ENCODE data around the gene IMMP2L.

DNA sequence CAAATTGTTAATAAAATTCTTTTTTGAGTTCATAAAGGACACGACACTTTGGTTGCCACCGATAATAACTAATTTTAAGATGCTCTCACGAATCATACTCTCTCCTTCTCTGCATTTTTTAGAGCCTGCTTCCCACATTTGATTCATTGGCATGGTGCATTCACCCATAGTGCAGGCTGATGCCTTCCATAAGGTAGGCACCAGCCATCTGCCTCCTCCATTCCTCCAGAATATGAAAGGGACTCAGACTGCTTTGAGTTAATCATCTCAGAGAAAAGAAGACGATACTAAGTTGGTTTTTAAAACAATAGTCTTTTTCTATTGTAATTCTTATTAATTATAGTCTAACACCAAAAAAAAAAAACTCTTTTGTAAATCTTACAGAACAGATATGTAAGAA, 505.2 kb downstream of the IMMP2L start:
- TF ChIP-seq POLR2A (IDR thresholded peaks at IDR 0.05): no peak
- TF ChIP-seq, protein P1, sequence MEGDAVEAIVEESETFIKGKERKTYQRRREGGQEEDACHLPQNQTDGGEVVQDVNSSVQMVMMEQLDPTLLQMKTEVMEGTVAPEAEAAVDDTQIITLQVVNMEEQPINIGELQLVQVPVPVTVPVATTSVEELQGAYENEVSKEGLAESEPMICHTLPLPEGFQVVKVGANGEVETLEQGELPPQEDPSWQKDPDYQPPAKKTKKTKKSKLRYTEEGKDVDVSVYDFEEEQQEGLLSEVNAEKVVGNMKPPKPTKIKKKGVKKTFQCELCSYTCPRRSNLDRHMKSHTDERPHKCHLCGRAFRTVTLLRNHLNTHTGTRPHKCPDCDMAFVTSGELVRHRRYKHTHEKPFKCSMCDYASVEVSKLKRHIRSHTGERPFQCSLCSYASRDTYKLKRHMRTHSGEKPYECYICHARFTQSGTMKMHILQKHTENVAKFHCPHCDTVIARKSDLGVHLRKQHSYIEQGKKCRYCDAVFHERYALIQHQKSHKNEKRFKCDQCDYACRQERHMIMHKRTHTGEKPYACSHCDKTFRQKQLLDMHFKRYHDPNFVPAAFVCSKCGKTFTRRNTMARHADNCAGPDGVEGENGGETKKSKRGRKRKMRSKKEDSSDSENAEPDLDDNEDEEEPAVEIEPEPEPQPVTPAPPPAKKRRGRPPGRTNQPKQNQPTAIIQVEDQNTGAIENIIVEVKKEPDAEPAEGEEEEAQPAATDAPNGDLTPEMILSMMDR (IDR thresholded peaks at IDR 0.05): no peak

Measured in thyroid gland (tissue), 4 donors.